GM08714 (cell line): ENCODE results near the gene MARK4.

Experiments used
- H3K4me3 ChIP-seq: fragments of 200-500 bp; sonication (Bioruptor generic); 2 replicates; pipeline ENCODE4 v1.5.1; 2014; ENCODE audit warnings: mild to moderate bottlenecking, low read length, inconsistent platforms
- ZNF274 ChIP-seq: IDR thresholded peaks from 2 replicates; pipeline ENCODE4 v1.6.1; 2012; ENCODE audit warnings: mild to moderate bottlenecking, low read depth, low read length

The MARK4 gene

GRCh38 chr19:45354241-45354842 lies 103.3 kb downstream of the MARK4 start:
- no peak for TF ChIP-seq ZNF274

More at GRCh38 chr19:45354241-45354842, 103.3 kb downstream of the MARK4 start:
- H3K4me3 ChIP-seq = no peak overlapping the region
